WTC11 (cell line): ENCODE data around the gene AGAP5. TPM values are rescaled to one million over a fixed set of nuclear protein-coding genes. Genes with fewer than 3 reads are reported as not detected.
A peak's percentile ranks its signal among the peaks of the same experiment; 100 is the strongest.

Source experiments
- ATAC-seq: fragments of 200-7000 bp; cut with Tn5 transposase; 2 replicates; pipeline ENCODE4 v1.10.0; 2021; ENCODE audit warnings: mild to moderate bottlenecking, moderate library complexity
- CTCF ChIA-PET: fragments of 300-600 bp; sonication (Branson Sonifier 250); formaldehyde crosslinking; loops from one replicate; lab custom pipeline; 2021; ENCODE audit warnings: antibody characterized with exemption; lab: Charles Lee
- POLR2A ChIA-PET: fragments of 350-600 bp; sonication (Branson Sonifier 250); formaldehyde crosslinking; loops from one replicate; lab custom pipeline; 2021; ENCODE audit warnings: antibody characterized with exemption; lab: Charles Lee
- DNase-seq: peaks from one replicate; pipeline ENCODE4 v3.0.0; 2021; ENCODE audit warnings: low spot score
- H3K27ac Mint-ChIP-seq: 2 replicates; pipeline ENCODE4 v1.8.0; 2021; ENCODE audit warnings: mixed read lengths
- H3K27me3 Mint-ChIP-seq: 2 replicates; pipeline ENCODE4 v1.8.0; 2021; ENCODE audit warnings: low read depth, mild to moderate bottlenecking, moderate library complexity, mixed read lengths
- H3K36me3 Mint-ChIP-seq: 2 replicates; pipeline ENCODE4 v1.8.0; 2021; ENCODE audit warnings: mixed read lengths
- H3K4me1 Mint-ChIP-seq: 2 replicates; pipeline ENCODE4 v1.8.0; 2022; ENCODE audit warnings: mixed read lengths
- H3K4me3 Mint-ChIP-seq: 2 replicates; pipeline ENCODE4 v1.8.0; 2021; ENCODE audit warnings: mild to moderate bottlenecking, moderate library complexity, mixed read lengths
- H3K9me3 Mint-ChIP-seq: 2 replicates; pipeline ENCODE4 v1.8.0; 2021; ENCODE audit warnings: mixed read lengths
- E2F4 ChIP-seq: sonication (generic); formaldehyde crosslinking; IDR thresholded peaks from 2 replicates; pipeline ENCODE4 v1.8.1; 2022; ENCODE audit warnings: low read depth, mild to moderate bottlenecking, moderate library complexity, missing genetic modification reagents, borderline replicate concordance
- EMX1 ChIP-seq: fragments of 250-450 bp; sonication (Bioruptor Pico); IDR thresholded peaks from 2 replicates; pipeline ENCODE4 v1.8.0; 2021; ENCODE audit warnings: mild to moderate bottlenecking
- GRHL2 ChIP-seq: fragments of 250-450 bp; sonication (Bioruptor Pico); IDR thresholded peaks from 2 replicates; pipeline ENCODE4 v1.8.0; 2022; ENCODE audit warnings: mild to moderate bottlenecking, moderate library complexity; ENCODE audit not compliant: insufficient replicate concordance, severe bottlenecking
- IRF1 ChIP-seq: sonication (generic); formaldehyde crosslinking; IDR thresholded peaks from 2 replicates; pipeline ENCODE4 v1.8.0; 2023; ENCODE audit warnings: missing genetic modification reagents
- IRF2 ChIP-seq: sonication (generic); formaldehyde crosslinking; IDR thresholded peaks from 2 replicates; pipeline ENCODE4 v1.8.0; 2022; ENCODE audit warnings: low read depth, missing genetic modification reagents, borderline replicate concordance
- JUN ChIP-seq: sonication (generic); formaldehyde crosslinking; IDR thresholded peaks from 2 replicates; pipeline ENCODE4 v1.8.0; 2023; ENCODE audit warnings: mild to moderate bottlenecking, missing genetic modification reagents
- MLX ChIP-seq: sonication (generic); formaldehyde crosslinking; IDR thresholded peaks from 2 replicates; pipeline ENCODE4 v1.8.1; 2023; ENCODE audit warnings: mild to moderate bottlenecking, missing genetic modification reagents, moderate library complexity
- MXD4 ChIP-seq: fragments of 250-450 bp; sonication (Bioruptor Pico); IDR thresholded peaks from 2 replicates; pipeline ENCODE4 v1.8.0; 2021; ENCODE audit warnings: mild to moderate bottlenecking, moderate library complexity, borderline replicate concordance
- MYBL2 ChIP-seq: sonication (generic); formaldehyde crosslinking; IDR thresholded peaks from 2 replicates; pipeline ENCODE4 v1.8.1; 2023; ENCODE audit warnings: mild to moderate bottlenecking, moderate library complexity, missing genetic modification reagents
- NR2C2 ChIP-seq: sonication (generic); formaldehyde crosslinking; IDR thresholded peaks from 2 replicates; pipeline ENCODE4 v1.8.0; 2022; ENCODE audit warnings: mild to moderate bottlenecking, missing genetic modification reagents
- SMAD4 ChIP-seq: sonication (generic); formaldehyde crosslinking; IDR thresholded peaks from 2 replicates; pipeline ENCODE4 v1.8.0; 2022; ENCODE audit warnings: mild to moderate bottlenecking, missing genetic modification reagents
- SP1 ChIP-seq: sonication (generic); formaldehyde crosslinking; conservative IDR thresholded peaks from 2 replicates; pipeline ENCODE4 v1.8.1; 2022; ENCODE audit warnings: missing genetic modification reagents
- TEAD1 ChIP-seq: sonication (generic); formaldehyde crosslinking; IDR thresholded peaks from 2 replicates; pipeline ENCODE4 v1.8.0; 2022; ENCODE audit warnings: mild to moderate bottlenecking, missing genetic modification reagents
- ZNF281 ChIP-seq: sonication (generic); formaldehyde crosslinking; IDR thresholded peaks from 2 replicates; pipeline ENCODE4 v1.8.0; 2023; ENCODE audit warnings: mild to moderate bottlenecking, missing genetic modification reagents
- ZNF317 ChIP-seq: sonication (generic); formaldehyde crosslinking; IDR thresholded peaks from 2 replicates; pipeline ENCODE4 v1.8.1; 2023; ENCODE audit warnings: low read depth, mild to moderate bottlenecking, moderate library complexity, missing genetic modification reagents, borderline replicate concordance
- total RNA-seq: library from RNA; stranded (reverse); gene quantifications from 3 replicates; pipeline ENCODE4 v1.2.3, GENCODE V29; 2021
- TF ChIP-seq, protein P1 (sequence below): sonication (generic); formaldehyde crosslinking; IDR thresholded peaks from 2 replicates; pipeline ENCODE4 v1.8.0; 2022; ENCODE audit warnings: missing genetic modification reagents

The AGAP5 gene
- total RNA-seq, 1 experiment from 2014 or later, result 7.5 TPM

- ChIA-PET CTCF (interaction anchor here (0.9 kb wide), 1 partner anchor 112 kb away, joined by 7 read pairs; no protein-coding TSS in a partner anchor), POLR2A (no interaction called here)
- no peak for DNase-seq
- Mint-ChIP-seq H3K27me3 (no peaks in the 10 kb centered on the region; the same call in 1 of the 2 replicates), H3K9me3 (no peaks in the 10 kb centered on the region), H3K4me3 (no peak within 1 kb of the TSS), H3K36me3 (no peaks in the 10 kb centered on the region), H3K4me1 (peaks cover 15% of the 10 kb centered on the region), H3K27ac (peak within 1 kb of the TSS; percentile 82)
- ATAC-seq, result peak; percentile 28
- TF ChIP-seq, protein P1, sequence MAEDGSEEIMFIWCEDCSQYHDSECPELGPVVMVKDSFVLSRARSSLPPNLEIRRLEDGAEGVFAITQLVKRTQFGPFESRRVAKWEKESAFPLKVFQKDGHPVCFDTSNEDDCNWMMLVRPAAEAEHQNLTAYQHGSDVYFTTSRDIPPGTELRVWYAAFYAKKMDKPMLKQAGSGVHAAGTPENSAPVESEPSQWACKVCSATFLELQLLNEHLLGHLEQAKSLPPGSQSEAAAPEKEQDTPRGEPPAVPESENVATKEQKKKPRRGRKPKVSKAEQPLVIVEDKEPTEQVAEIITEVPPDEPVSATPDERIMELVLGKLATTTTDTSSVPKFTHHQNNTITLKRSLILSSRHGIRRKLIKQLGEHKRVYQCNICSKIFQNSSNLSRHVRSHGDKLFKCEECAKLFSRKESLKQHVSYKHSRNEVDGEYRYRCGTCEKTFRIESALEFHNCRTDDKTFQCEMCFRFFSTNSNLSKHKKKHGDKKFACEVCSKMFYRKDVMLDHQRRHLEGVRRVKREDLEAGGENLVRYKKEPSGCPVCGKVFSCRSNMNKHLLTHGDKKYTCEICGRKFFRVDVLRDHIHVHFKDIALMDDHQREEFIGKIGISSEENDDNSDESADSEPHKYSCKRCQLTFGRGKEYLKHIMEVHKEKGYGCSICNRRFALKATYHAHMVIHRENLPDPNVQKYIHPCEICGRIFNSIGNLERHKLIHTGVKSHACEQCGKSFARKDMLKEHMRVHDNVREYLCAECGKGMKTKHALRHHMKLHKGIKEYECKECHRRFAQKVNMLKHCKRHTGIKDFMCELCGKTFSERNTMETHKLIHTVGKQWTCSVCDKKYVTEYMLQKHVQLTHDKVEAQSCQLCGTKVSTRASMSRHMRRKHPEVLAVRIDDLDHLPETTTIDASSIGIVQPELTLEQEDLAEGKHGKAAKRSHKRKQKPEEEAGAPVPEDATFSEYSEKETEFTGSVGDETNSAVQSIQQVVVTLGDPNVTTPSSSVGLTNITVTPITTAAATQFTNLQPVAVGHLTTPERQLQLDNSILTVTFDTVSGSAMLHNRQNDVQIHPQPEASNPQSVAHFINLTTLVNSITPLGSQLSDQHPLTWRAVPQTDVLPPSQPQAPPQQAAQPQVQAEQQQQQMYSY (CRISPR knock-in tag), result no peak
- TF ChIP-seq GRHL2 (CRISPR knock-in tag), result no peak
These were observed 56.4 kb downstream of the AGAP5 start, which contains the start of gene MYOZ1 for GRCh38 chr10:73641328-73642060. MYOZ1 (minus strand) TSS chr10:73641474; CDS start chr10:73640017, 1,457 bp downstream.

DNA sequence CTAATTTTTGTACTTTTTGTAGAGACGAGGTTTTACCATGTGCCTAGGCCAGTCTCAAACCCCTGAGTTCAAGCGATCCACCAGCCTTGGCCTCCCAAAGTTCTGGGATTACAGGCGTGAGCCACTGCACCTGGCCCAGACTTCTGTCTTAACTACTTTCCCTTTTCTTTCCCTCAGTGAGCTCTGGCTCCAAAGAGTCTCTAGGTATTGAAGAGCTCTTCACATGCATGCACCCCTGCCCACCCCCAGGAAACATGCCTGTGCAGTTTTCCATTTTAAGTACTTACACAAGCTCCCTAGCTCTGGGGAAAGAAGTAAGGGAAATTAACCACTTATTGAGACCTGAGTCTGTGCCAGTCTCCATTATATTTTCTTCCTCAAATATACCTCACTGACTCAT is 58.6 kb downstream of the AGAP5 start:
- CTCF ChIA-PET, result interaction anchor here (1.1 kb wide), 1 partner anchor 109 kb away, joined by 5 read pairs; no protein-coding TSS in a partner anchor
- H3K9me3 Mint-ChIP-seq, result no peaks in the 10 kb centered on the region
- no peak for ATAC-seq
- DNase-seq, result no peak
- POLR2A ChIA-PET, result no interaction called here
- no peak overlapping the region for H3K27ac Mint-ChIP-seq
- TF ChIP-seq EMX1 (CRISPR knock-in tag), result no peak
- TF ChIP-seq MLX (CRISPR knock-in tag), result no peak
- no peak for TF ChIP-seq MXD4
- no peak for TF ChIP-seq IRF2 (CRISPR knock-in tag)
- H3K36me3 Mint-ChIP-seq, result no peaks in the 10 kb centered on the region
- H3K4me3 Mint-ChIP-seq, result no peak overlapping the region
- peaks cover 7% of the 10 kb centered on the region for H3K4me1 Mint-ChIP-seq
- H3K27me3 Mint-ChIP-seq, result no peaks in the 10 kb centered on the region; the same call in 1 of the 2 replicates

GRCh38 chr10:73635781-73636180 is 62.1 kb downstream of the AGAP5 start:
- ATAC-seq (no peak), DNase-seq (no peak)
- ChIA-PET POLR2A (interaction anchor here (1.7 kb wide), 1 partner anchor 10 kb away, joined by 4 read pairs; no protein-coding TSS in a partner anchor), CTCF (no interaction called here)
- H3K9me3 Mint-ChIP-seq, result no peaks in the 10 kb centered on the region
- H3K4me1 Mint-ChIP-seq, result peaks cover 10% of the 10 kb centered on the region
- TF ChIP-seq ZNF281 (CRISPR knock-in tag), result no peak
- no peak for TF ChIP-seq MLX (CRISPR knock-in tag)
- no peak for TF ChIP-seq JUN (CRISPR knock-in tag)
- no peak for TF ChIP-seq SP1 (CRISPR knock-in tag)
- TF ChIP-seq SMAD4 (CRISPR knock-in tag), result no peak
- TF ChIP-seq NR2C2, result no peak
- no peak for TF ChIP-seq IRF1 (CRISPR knock-in tag)
- TF ChIP-seq ZNF317 (CRISPR knock-in tag), result no peak
- no peak for TF ChIP-seq MYBL2
- no peak for TF ChIP-seq E2F4 (CRISPR knock-in tag)
- no peak for TF ChIP-seq TEAD1 (CRISPR knock-in tag)
- H3K36me3 Mint-ChIP-seq, result no peaks in the 10 kb centered on the region
- no peak overlapping the region for H3K4me3 Mint-ChIP-seq
- no peak overlapping the region for H3K27ac Mint-ChIP-seq
- H3K27me3 Mint-ChIP-seq, result no peaks in the 10 kb centered on the region; the same call in 1 of the 2 replicates
